ENCODE results near the gene PTGS1.
A peak's percentile ranks its signal among the peaks of the same experiment; 100 is the strongest.
"Not testable (repeated sequence)": the region's sequence is repeated elsewhere in the genome, so short reads cannot be mapped to it uniquely, and the experiment has no call there.

Gene PTGS1

DNA sequence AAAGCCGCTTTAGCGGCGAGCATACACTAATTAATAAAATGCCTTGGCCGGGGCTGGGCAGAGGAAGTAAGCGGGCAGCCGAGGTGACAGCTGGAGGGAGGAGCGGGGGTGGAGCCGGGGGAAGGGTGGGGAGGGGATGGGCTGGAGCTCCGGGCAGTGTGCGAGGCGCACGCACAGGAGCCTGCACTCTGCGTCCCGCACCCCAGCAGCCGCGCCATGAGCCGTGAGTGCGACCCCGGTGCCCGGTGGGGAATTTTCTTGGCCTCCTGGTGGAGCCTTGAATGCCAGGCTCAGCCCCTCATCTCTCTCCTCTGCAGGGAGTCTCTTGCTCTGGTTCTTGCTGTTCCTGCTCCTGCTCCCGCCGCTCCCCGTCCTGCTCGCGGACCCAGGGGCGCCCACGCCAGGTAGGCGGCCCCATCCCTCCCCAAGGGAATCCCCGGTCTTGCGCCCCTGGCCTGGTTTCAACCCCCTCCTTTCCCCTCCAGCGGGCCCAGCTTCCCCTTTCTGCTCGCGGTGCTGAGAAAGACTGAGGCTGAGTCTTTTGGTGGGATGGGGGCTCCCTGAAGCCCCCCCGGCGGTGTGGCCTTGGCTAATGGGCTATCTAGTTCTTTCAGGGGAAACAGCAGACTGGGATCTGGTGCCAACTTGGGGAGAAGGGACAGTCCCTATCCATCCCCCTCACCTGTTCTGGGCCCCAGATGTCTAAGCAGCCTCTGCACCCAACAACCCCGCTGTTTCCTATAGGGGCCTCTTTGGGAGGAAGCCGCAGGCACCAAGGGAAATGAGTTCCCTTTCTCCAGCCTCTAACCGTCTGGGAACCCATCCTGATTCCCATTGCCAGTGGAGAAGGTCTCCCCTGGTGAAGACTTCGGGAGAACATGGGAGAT is at the start of gene PTGS1:
TSS of gene PTGS1 (plus strand) at position 156 of the 887 bp plus-strand sequence. CDS start at position 217, 61 bp downstream.
- DNase-seq, result no peak

DNA sequence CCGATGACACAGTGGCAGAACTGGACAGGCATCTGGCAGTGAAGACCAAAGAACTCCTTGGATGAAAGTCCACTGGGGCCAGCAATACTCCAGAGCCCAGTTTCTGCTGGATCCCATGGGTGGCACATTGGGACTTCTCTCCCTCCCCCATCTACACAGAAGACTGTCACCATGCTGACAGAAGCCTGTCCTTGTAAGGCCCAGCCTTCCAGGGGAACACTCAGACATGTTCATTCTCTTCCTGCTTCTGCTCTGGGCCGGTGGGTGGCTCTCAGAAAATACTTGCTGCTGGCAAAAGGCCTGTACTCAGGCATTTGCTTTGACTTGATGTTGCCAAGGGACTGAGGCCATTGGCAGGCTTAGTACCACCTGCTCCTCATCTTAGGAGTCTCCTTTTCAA is 48.3 kb upstream of the PTGS1 start:
- DNase-seq, result no peak

DNA sequence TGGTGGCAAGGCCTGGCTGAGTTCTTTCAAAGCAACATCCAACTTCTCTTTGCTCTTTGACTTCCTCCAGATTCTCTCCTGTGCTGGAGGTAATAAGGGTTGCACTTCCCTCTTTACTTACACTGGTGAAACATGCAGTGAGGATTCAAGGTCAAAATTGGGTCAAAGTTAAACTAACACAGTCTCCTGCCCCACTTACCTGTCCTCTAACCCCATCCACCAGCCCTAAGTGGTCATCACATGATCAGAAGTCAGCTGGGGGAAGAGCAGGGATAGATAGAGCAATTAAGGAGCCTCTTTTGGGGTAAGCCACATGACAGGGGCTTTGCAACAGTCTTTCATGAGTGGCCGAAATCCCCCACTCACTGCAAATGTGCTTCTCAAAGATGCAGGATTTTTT is 46.2 kb upstream of the PTGS1 start:
- DNase-seq, result not testable (repeated sequence)

DNA sequence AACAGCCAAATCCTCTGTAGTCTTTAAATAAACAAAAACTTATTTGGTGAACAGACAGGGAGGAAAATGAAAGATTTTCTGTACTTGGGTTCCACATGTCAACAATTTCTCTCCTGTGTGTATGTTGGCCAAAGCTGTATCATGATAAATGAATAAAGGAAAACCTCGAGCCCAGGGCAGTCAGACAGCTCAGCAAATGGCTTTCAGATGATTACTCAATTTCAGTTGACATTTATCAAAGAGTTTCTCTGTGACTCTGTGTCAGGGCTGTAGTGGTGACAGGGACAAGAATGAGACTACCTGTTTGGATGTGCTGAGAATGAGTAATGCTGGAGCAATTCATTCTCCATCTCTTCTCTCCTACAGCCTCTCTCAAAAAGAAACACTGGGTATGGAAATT is 45.7 kb upstream of the PTGS1 start:
- no peak for DNase-seq

DNA sequence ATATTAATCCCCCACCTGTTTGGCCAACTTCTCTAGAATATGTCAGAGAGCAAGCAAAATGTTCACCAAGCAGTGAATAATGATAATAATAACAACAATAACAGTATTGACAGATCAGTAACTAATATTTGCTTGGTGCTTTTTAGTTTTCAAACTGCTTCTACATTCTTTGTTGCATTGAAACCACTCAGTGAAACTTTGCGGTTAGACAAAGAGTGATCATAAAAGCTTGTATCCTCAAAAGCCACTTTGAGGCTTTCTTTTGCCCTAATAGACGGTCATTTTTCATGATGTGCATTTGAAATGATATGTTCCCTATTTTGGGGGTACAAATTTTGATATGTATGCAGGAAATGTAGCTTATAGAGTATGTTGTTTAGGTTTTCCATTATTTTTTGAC is 43.6 kb upstream of the PTGS1 start:
- DNase-seq, result no peak

DNA sequence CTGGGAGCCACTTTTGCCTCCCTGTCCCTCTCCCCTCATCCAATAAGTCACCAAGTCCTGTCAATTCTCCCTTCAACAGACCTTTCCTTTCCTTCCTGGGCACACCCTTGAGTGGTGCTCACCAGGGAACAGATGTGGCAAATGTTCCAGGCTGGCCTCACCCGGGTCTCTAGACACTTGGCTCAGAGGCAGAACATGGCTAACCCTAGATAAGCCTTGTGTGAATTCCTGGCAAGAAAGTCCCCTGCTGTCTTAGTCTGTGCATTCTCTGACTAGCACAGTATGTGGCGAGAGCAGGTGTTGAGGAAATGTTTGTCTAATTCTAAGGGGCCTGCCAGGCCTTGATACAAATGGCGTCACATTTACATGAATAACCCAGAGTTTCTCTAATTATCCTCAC is 41.2 kb upstream of the PTGS1 start:
- no peak for DNase-seq

DNA sequence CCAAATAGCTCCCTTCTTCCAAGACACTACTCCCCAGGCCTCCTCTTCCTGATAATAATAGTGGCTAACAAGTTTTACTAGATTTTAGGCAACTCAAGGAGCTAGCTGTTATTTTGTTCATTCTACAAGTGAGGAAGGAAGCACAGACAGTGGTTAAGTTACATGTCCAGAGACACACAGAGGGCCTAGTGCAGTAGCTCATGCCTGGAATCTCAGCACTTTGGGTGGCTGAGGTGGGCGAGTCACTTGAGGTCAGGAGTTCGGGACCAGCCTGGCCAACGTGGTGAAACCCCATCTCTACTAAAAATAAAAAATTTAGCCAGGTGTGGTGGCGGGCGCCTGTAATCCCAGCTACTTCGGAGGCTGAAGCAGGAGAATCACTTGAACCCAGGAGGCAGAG is 40.4 kb upstream of the PTGS1 start:
- not testable (repeated sequence) for DNase-seq

DNA sequence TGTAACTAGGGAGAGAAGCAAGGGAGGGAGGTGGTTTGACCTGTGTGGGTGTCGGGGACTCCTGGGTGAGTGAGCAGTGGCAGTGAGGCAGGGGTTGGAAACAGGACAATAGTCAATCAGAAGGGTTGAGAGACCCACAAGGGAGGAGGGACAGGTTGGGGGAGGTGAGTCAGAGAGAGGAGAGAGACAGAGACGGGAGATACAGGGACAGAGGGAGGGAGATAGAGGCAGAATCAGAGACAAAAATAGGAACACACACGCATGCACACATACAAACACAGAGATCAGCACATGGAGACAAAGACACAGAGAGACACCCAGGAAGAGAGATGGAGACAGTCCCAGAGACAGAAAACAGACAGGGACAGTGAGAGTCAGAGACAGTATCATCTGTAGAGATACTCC is 39.3 kb upstream of the PTGS1 start:
- no peak for DNase-seq

DNA sequence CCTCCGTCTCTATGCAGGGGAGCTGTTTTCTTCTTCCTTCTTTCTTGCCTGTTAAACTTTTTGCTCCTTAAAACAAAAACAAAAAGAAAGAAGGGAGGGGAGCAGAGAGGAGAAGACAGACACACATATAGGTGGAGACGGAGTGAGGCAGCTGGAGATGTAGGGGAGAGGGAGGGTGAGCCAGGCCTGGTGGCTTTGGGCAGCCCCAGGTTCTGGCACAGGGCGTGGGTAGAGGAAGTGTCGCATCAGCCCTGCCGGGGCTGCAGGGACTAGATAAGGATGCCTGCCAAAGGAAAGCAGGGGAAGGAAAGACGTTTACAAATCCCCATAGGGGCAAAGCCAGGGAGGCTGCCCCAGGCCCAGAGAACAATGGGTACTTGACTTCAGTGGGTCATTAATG is 38.7 kb upstream of the PTGS1 start:
- no peak for DNase-seq

DNA sequence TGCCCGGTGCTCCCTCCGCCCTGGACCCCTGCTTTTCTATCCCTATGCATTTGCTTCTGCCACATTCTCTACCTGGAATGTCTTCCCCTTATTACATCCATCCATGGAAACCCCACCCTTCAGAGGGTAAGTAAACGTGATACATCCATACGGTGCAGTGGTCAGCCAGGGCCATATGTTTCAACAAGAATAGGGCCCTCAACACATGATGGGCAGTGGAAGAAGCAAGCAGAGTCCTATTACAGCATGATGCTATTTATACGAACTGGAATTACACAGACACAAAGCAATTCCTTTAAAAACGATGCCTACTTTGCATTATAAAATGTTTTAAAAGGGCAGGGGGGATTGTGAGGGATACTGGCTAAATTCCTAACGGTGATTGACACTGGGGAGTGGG is 38.2 kb upstream of the PTGS1 start:
- no peak for DNase-seq

DNA sequence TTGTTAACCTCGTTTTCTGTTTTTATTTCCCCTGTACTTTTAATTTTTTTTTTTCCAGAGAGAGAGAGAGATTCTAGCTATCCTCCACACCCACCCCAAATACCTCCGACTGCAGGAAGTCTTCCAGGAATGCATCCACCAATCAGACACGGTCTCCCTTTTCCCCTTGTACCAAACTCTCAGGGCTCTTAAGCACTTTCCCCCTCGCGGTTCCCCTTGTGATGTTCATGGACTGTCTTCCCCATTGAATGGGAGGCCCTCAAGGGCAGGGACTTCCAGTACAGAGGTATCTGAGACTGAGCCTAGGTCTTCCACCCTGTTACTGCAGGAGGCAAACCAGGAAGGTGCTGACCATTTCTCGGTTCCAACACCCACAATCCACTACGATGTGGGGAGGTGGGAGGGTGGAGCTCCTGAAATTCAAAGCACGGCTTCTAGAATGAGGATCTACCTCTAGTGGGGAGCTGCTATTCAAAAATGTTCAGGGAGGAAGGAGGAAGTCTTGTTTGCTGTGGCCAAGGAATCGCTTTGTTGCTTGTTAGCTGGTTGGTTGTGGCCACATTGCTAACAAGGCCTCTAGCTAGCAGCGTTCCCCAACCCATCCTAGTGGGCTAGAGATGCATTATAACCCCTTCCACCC is 37.5 kb upstream of the PTGS1 start:
- no peak for DNase-seq

DNA sequence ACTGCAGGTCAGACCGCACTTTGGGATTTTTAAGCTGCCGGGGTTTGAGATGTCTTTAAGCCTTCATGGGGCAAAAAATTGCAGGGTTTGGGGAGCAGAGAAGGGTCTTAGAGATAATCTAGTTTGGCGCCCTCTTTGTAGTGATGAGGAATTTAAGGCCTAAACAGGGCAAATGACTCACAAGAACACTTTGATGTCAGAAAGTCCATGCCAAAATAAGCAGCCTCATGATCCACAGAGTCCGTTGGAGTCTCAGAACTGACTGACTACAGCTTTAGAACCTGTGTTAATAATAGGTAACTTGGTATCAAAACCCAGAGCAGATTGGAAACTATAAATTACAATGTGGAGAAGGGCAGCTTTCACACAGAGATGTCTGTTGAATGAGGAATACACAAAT is 35.9 kb upstream of the PTGS1 start:
- DNase-seq, result no peak

DNA sequence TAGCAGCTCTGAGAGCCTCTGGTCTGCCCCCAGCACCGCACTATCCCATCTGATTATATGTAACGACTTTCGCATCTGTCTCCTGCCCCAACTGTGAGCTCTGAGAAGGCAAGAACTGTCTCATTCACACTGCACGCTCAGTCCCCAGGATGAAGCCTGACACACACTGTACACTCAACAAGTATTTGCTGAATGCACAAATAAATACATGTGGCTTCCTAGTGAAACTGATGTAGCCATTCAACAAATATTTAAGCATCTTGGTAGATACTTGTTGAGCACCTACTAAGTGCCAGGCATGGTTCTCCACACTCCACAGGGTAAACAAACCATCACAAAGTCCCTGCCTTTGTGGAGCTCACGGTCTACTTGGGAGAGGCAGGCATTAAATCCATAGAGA is 34.6 kb upstream of the PTGS1 start:
- no peak for DNase-seq

DNA sequence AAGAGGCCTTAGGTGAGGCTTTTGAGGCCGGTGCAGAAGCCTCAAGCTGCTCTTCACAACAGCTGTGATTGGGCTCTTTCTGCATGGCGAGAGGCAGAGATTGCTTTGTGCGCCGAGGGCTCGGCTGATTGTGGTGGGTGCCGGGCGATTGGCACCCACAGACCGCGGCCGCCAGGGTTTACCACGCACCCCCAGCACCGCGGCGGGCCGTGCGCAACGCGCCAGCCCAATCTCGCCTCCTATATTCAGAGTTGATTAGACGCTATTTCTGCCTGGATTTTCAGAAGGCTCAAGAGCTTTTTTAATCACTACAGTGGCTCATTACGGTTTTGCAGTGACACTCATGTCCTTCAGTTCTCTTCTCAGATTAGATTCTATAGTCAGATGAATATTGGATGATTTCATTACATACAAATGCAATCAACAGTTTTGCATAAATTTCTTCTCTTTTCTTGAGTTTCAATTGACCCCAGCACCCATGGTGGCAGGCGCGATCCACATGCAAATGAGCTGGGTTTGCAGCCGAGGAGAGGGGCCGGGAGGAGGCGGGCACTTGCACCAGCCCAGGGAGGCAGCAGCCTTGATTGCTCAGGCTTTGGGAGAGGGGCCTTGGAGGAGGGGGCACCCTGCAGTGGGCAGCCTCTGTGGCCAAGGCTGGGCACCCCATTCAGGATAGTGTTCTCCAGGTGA is 33.8 kb upstream of the PTGS1 start:
- no peak for DNase-seq

DNA sequence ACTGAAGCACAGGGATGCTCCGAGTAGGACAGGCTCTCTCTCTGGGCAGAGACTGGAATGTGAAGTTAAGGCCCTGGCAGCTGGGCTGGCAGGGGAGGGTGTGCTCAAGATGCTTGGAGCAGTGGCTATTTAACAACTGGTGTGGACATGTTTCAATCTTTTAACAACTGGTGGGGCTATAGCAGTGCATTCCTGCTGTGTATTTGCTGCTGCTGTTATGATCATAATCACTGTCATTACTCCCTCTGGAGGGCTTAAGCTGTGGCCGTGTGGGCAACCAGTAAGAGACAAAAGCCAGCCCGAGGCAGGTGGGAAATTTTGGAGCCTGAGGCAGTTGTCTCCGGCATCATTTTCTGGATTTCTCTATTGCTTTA is 33.3 kb upstream of the PTGS1 start:
- DNase-seq, result no peak

DNA sequence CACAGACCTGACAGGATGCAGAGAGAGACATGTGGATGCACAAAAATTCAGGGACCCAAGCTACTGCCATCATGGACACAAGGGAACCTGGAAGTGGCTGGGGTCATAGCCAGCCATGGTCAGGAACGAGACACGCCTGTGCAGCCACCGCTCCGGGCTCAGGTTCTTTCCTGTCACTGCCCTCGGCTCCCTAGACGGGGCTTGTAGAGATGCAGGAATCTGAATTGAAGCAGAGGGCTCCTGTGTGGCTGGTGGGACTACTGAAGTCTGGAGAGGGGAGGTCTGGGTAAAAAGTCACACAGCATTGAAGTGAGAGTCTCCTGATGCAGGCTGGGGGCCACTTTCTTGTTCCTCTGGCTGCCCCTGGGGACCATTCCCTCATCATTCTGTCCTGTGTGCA is 32.3 kb upstream of the PTGS1 start:
- no peak for DNase-seq

DNA sequence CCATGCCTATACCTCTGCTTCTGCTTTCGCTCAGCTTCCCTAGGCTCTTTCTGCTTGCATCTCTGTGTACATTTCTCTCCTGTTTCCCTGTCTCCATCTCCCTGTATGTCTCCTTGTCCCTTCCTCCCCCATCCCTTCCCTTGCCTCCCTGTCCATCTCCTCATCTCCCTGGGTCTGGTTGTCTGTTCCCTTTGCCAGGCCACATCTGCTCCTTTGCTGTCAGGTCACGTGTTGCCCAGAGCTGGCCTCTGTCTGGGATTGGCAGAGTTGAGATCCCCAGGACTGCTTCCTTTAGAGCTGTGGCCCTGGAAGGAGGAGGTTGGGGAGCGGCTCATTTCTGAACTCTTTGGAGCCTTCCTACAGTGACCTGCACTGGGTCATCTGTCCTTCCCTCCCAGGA is 31.8 kb upstream of the PTGS1 start:
- no peak for DNase-seq

DNA sequence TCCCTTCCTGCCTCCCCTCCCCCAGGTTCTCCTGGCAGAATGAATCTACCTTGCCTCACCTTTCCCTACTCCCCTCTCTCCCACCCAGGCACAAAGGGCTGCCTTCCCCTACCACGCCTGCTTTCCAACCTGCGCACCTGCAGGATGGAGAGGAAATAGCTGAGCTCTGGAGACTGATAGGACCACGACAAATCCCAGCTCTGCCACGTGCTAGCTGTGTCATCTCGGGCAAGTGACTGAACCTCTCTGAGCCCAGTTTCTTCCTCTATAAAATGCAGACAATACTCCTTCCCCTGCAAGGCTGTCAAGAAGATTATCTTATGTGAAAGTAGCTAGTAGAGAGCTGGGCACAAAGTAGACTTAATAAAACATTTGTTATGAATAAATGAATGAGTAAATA is 31.2 kb upstream of the PTGS1 start:
- no peak for DNase-seq

DNA sequence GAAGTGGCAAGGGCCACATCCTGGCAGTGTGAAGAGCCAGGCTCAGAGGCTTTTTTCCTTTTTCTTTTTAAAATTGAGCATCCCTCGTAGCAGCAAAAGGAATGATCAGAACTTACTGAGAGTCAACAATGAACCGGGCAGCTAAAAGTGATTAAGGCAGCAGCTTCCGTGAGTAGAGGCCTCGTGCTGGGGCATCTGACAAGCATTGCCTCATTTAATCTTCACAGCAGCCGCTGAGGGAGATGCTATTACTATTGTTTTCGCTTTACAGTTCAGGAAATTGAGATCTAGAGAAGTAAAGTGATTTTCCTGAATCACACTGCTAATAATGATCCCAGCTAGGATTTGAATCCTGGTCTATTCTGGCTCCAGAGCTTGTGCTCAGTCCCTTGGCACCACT is 30.7 kb upstream of the PTGS1 start:
- peak; percentile 17 for DNase-seq

DNA sequence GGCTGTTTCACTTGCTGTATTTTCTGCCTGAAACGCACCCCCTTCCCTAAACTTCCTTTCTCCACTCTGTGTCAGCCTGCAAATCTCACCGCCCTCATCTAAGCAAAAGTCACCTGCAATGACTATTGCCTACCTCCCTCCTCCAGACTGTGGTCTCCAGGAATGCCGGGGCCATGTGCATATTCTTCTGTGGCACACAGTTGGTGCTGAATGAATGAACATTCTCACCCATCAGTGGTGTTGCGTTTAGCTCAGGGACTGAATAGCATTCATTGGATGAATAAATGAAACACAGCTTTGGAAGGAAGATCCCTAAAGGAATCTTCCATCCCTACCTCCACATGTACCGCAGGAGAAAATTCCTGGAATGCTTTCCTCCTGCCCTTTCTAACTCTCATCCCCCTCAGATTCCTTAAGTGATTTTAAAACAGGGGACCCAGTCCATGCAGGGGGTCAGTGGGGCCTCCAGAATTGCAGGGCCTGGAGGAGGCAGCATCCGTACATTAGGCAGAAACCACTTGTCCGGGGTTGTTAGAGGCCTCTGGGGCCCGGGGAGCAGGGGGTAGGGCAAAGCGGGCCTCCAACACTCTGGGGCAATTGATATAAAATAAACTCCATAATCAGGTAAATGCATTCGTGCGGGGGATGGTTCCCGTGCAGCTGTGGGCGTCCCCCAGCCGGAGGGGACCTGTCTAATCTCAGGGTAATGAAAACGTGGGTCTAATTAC is 28.3 kb upstream of the PTGS1 start:
- no peak for DNase-seq

DNA sequence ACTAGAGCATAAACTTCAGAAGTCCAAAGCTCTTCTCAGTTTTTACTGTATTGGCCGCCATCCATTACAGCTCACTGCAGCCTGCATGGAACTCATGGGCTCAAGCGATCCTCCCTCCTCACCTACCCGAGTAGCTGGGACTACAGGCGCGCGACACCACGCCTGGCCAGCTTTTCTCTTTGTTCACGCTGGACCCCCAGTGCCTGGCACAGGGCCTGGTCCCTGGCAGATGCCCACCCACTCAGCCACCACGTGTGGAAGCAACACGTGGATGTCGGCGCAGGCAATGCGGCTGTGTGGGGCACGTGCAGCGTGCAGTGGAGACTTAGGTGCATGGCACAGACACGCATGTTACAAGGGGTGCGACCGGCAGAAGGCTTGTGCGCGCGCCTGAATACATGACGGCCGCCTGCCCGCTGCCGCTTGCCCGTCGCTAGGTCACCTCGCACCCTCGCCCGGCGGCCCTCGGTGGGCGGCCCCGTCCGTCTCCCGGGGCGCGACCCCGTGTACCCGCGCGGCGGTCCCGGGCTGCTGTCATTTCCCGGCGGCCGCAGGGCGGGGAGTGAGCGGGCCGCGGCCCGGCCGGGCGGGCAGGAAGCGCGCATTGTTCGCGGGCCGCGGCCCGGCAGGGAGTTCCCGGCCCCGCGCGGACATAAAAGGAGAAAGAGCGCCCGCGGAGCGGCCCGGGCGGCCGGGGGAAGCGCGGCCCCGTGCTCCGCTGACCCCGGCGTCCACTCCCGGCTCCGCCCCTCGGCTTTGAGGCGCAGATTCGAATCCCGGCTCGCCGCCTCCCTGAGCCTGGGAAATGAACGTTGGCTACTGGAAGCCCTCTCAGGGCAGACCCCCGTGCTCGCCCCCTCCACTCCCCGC is 24.1 kb upstream of the PTGS1 start:
- peak; percentile 70 for DNase-seq
